Stimulated activated naive B cell treated with anti-CD40 and anti-IgM and Interleukin-4, amounts not matched to agents 10 μg/mL and 1 μg/mL and 100 μg/mL, for 72 hours (primary cell): ENCODE measurements around the gene RALGPS1.

Experiments used
- ATAC-seq, 2 donors: fragments of 150-1000 bp; cut with Tn5 transposase; replicated peaks; 2 replicates each; pipeline ENCODE4 v1.10.0; 2021; ENCODE audit warnings: moderate library complexity in 1 of 2
- DNase-seq: peaks from one replicate; pipeline ENCODE4 v3.0.0; 2021
- H3K27ac Mint-ChIP-seq: one replicate; pipeline ENCODE4 v1.8.0; 2022; ENCODE audit warnings: mild to moderate bottlenecking, mixed read lengths
- H3K27me3 Mint-ChIP-seq, 2 donors: one replicate each; pipeline ENCODE4 v1.8.0; 2022; ENCODE audit warnings: mixed read lengths in 2 of 2
- H3K36me3 Mint-ChIP-seq, 2 donors: one replicate each; pipeline ENCODE4 v1.8.0; 2022; ENCODE audit warnings: mixed read lengths in 2 of 2, mild to moderate bottlenecking in 1 of 2
- H3K4me1 Mint-ChIP-seq, 2 donors: one replicate each; pipeline ENCODE4 v1.8.0; 2022; ENCODE audit warnings: mixed read lengths in 2 of 2, mild to moderate bottlenecking in 1 of 2
- H3K4me3 Mint-ChIP-seq, 2 donors: one replicate each; pipeline ENCODE4 v1.8.0; 2022; ENCODE audit warnings: mild to moderate bottlenecking in 2 of 2, mixed read lengths in 2 of 2, moderate library complexity in 1 of 2
- H3K9me3 Mint-ChIP-seq, 2 donors: one replicate each; pipeline ENCODE4 v1.8.0; 2022; ENCODE audit warnings: mixed read lengths in 2 of 2, mild to moderate bottlenecking in 1 of 2

RALGPS1 gene

DNA sequence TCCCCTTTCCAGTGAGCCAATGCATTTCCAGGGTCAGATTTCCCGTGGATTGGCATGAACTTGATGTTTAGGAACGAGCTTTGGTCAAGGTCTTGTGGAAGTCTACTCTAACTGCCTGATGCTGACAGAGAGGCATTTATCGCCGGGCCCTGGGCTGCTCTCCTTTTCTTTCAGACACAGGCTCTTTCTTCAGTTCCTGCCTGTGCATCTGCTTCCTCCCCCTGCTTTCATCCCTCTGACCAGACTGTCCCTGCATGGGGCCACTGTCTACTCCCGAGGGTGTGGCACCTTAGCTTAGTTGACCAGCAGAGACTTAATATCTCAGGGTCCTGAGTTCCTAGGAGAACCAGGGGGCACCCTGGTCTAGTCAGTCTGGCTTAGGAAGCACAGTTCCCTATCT is 41.2 kb downstream of the RALGPS1 start:
- DNase-seq (no peak), ATAC-seq (no peak)
- no peaks in the 10 kb centered on the region for H3K9me3 Mint-ChIP-seq
- H3K4me1 Mint-ChIP-seq, result peaks cover 0 to 8% of the 10 kb centered on the region in 2 donors
- peaks cover 0 to 1% of the 10 kb centered on the region in 2 donors for H3K36me3 Mint-ChIP-seq
- H3K27me3 Mint-ChIP-seq, result no peaks in the 10 kb centered on the region
- no peak overlapping the region for H3K27ac Mint-ChIP-seq
- no peak overlapping the region for H3K4me3 Mint-ChIP-seq

DNA sequence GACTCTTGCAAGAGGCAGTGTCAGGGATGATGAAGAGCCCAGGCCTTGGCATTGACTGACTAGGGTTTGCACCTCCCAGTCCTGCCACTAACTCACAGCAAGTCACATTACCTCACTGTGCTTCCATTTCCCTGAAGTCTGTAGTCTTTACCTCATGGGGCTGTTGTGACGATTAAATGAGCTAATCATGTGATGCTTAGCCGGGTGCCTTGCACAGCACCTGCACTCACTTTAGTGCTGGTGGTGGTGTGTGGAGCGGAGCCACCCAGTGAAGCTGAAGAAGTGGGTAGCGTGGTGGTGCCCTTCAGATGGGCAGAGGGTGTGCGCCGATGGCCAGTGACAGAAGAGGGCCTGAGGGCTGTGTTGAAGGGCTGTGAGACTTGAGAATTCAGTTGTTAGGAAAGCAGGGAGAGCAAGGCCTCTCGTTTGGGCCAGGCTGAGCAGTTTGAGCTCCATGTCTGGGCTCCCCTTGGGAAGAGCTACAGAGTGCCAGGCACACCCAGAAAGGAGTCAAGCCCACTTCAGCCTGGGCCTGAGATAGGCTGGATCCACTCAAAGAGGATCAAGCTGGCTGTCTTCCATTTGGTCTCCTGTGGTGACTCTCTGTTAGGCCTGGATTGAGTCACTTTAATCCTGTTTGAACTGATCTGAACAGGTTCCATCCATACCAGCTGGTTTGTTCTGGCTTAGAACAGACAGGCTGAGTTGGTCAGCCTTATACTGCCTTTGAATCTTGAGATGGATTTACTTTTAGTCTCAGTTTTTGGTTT is 42.5 kb downstream of the RALGPS1 start:
- H3K36me3 Mint-ChIP-seq, result peaks cover 0 to 1% of the 10 kb centered on the region in 2 donors

GRCh38 chr9:126957687-126958053 is 43.1 kb downstream of the RALGPS1 start:
- H3K27me3 Mint-ChIP-seq, result no peaks in the 10 kb centered on the region
- no peaks in the 10 kb centered on the region for H3K9me3 Mint-ChIP-seq
- H3K4me3 Mint-ChIP-seq, result no peak overlapping the region
- DNase-seq (no peak), ATAC-seq (no peak)
- no peak overlapping the region for H3K27ac Mint-ChIP-seq
- peaks cover 0 to 8% of the 10 kb centered on the region in 2 donors for H3K4me1 Mint-ChIP-seq
- H3K36me3 Mint-ChIP-seq, result no peaks in the 10 kb centered on the region

More for the DNA sequence above, 42.5 kb downstream of the RALGPS1 start:
- no peaks in the 10 kb centered on the region for H3K9me3 Mint-ChIP-seq
- no peaks in the 10 kb centered on the region for H3K27me3 Mint-ChIP-seq
- H3K27ac Mint-ChIP-seq, result peak overlapping the region; percentile 63
- peaks cover 0 to 8% of the 10 kb centered on the region in 2 donors for H3K4me1 Mint-ChIP-seq
- no peak for ATAC-seq
- no peak for DNase-seq
- no peak overlapping the region for H3K4me3 Mint-ChIP-seq

- no peak overlapping the region for H3K4me3 Mint-ChIP-seq
- H3K27ac Mint-ChIP-seq, result no peak overlapping the region
- H3K36me3 Mint-ChIP-seq, result no peaks in the 10 kb centered on the region
- H3K9me3 Mint-ChIP-seq, result no peaks in the 10 kb centered on the region
- peaks cover 0 to 8% of the 10 kb centered on the region in 2 donors for H3K4me1 Mint-ChIP-seq
- no peak for ATAC-seq
- no peak for DNase-seq
- no peaks in the 10 kb centered on the region for H3K27me3 Mint-ChIP-seq
Measured at GRCh38 chr9:126959336-126959735, 44.8 kb downstream of the RALGPS1 start.

GRCh38 chr9:126959917-126960316 is 45.3 kb downstream of the RALGPS1 start:
- no peaks in the 10 kb centered on the region for H3K36me3 Mint-ChIP-seq
- DNase-seq (no peak), ATAC-seq (no peak)
- no peak overlapping the region for H3K4me3 Mint-ChIP-seq
- no peak overlapping the region for H3K27ac Mint-ChIP-seq
- H3K4me1 Mint-ChIP-seq, result peaks cover 0 to 8% of the 10 kb centered on the region in 2 donors
- H3K9me3 Mint-ChIP-seq, result no peaks in the 10 kb centered on the region
- no peaks in the 10 kb centered on the region for H3K27me3 Mint-ChIP-seq

- DNase-seq (no peak), ATAC-seq (no peak)
- no peak overlapping the region for H3K27ac Mint-ChIP-seq
- no peaks in the 10 kb centered on the region for H3K27me3 Mint-ChIP-seq
- peaks cover 0 to 4% of the 10 kb centered on the region in 2 donors for H3K36me3 Mint-ChIP-seq
- H3K4me3 Mint-ChIP-seq, result no peak overlapping the region
- peaks cover 0 to 4% of the 10 kb centered on the region in 2 donors for H3K4me1 Mint-ChIP-seq
- H3K9me3 Mint-ChIP-seq, result no peaks in the 10 kb centered on the region
Measured at GRCh38 chr9:126962336-126962735, 47.8 kb downstream of the RALGPS1 start.

GRCh38 chr9:126965077-126965476 is 50.5 kb downstream of the RALGPS1 start:
- no peaks in the 10 kb centered on the region for H3K9me3 Mint-ChIP-seq
- H3K27me3 Mint-ChIP-seq, result no peaks in the 10 kb centered on the region
- H3K27ac Mint-ChIP-seq, result no peak overlapping the region
- no peak overlapping the region for H3K4me3 Mint-ChIP-seq
- DNase-seq (no peak), ATAC-seq (no peak)
- H3K36me3 Mint-ChIP-seq, result peaks cover 0 to 4% of the 10 kb centered on the region in 2 donors
- H3K4me1 Mint-ChIP-seq, result no peaks in the 10 kb centered on the region

GRCh38 chr9:126965541-126966428 is 51.2 kb downstream of the RALGPS1 start:
- H3K36me3 Mint-ChIP-seq, result peaks cover 0 to 4% of the 10 kb centered on the region in 2 donors
- H3K4me3 Mint-ChIP-seq, result no peak overlapping the region
- ATAC-seq (peak; percentile 77 to 79), DNase-seq (peak; percentile 24)
- H3K9me3 Mint-ChIP-seq, result no peaks in the 10 kb centered on the region
- no peaks in the 10 kb centered on the region for H3K27me3 Mint-ChIP-seq
- no peaks in the 10 kb centered on the region for H3K4me1 Mint-ChIP-seq
- no peak overlapping the region for H3K27ac Mint-ChIP-seq

- H3K27me3 Mint-ChIP-seq, result no peaks in the 10 kb centered on the region
Measured at GRCh38 chr9:126971261-126971660, 56.7 kb downstream of the RALGPS1 start.

DNA sequence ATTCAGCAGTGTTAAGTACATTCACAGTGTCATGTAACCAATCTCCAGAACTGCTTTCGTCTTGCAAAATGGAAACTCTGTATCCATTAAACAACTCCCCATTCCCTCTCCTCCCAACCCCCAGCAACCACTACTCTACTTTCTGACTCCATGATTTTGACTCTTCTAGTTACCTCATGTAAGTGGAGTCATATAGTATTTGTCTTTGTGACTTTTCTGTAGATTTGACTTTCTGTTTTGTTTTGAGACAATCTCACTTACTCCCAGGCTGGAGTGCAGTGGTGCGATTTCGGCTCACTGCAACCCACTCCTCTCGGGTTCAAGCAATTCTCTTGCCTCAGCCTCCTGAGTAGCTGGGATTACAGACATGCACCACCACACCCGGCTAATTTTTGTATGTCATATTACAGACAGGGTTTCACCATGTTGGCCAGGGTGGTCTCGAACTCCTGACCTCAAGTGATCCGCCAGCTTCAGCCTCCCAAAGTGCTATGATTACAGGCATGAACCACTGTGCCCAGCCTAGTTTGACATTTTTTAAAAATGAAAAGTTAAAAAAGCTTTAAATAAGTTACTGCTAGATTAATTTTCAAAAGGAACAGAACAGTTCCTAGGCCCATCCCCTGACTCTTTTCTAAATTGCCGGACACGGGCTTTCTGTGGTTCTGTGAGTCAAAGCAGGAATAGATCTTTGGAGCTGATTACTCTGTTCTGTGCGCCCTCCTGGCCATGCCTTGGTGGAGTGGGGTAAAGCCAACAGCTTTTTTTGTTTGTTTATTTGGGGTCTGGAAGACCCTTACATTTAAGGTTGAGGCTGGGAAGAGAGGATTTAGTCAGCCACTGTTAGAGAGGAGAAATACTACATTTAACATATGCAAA is 59.3 kb downstream of the RALGPS1 start:
- Mint-ChIP-seq H3K36me3 (peaks cover 8 to 19% of the 10 kb centered on the region in 2 donors), H3K9me3 (no peaks in the 10 kb centered on the region), H3K27me3 (no peaks in the 10 kb centered on the region), H3K27ac (no peak overlapping the region), H3K4me3 (no peak overlapping the region), H3K4me1 (no peaks in the 10 kb centered on the region)
- no peak for DNase-seq
- ATAC-seq, result no peak

More at GRCh38 chr9:126971261-126971660, 56.7 kb downstream of the RALGPS1 start:
- Mint-ChIP-seq H3K4me1 (no peaks in the 10 kb centered on the region), H3K36me3 (peaks cover 2 to 5% of the 10 kb centered on the region in 2 donors), H3K4me3 (no peak overlapping the region), H3K9me3 (no peaks in the 10 kb centered on the region), H3K27ac (no peak overlapping the region)
- DNase-seq (no peak), ATAC-seq (no peak)

DNA sequence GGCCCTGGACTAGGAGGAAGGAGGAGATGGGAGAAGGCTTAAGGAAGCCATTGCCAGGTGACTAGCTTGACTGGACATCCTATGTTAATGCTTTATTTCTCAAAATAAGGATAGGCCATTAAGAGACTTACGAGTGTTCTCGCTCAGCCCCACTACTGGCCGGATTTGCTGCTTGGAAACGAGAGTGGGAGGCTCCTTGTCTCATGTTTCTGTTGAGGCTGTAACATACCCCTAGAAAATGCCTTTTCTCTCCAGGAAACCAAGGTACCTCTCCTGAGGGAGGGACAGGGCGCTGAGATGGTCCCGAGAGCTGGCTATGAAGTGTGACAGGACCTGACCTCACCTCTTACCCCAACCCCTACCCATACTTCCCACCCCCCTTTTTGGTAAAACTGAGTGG is 60.0 kb downstream of the RALGPS1 start:
- H3K9me3 Mint-ChIP-seq, result no peaks in the 10 kb centered on the region
- ATAC-seq (no peak), DNase-seq (no peak)
- peaks cover 8 to 20% of the 10 kb centered on the region in 2 donors for H3K36me3 Mint-ChIP-seq
- no peak overlapping the region for H3K4me3 Mint-ChIP-seq
- no peaks in the 10 kb centered on the region for H3K4me1 Mint-ChIP-seq
- no peak overlapping the region for H3K27ac Mint-ChIP-seq
- H3K27me3 Mint-ChIP-seq, result no peaks in the 10 kb centered on the region

DNA sequence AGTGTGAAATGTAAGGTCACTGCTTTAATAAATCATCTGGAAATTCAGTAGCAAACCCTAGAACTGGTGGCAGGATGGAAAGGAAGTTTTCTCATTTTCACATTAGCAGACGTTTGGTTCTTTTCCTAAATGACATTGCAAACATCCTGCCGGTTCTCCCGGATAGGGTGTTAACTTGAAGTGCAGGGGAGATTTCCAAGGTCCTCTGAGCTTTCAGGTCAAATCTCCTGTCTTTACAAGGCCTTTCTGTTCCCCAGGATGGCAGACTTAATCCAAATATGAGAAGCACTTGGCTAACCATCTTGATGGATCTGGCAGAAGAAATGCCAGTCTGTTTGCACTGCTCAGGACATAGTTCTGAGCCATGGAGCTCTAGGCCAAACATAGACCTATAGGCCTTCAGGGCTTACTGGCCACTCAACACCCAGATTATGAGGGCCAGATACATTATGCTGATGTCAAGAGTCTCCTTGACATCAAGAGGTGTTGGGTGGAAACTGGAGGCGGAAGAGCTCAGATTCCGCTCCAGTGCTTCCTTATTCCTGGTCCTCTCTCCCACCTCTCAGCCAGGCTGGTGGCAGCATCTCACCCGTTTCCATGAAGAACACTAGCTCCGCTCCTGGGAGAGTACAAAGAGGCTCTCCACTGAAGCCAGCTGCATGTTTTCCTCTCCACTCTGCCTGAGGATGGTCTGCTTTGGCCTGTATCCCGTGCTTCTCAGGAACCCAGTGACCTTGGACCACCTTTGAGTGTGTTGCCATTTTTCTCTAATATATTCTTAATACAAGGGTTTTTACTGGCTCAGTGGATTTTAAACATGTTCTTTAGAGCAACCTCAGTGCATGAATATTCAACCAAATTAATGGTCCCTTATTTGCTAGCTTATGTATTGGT is 61.0 kb downstream of the RALGPS1 start:
- Mint-ChIP-seq H3K4me3 (no peak overlapping the region), H3K9me3 (no peaks in the 10 kb centered on the region), H3K27me3 (no peaks in the 10 kb centered on the region), H3K36me3 (peaks cover 8 to 20% of the 10 kb centered on the region in 2 donors), H3K27ac (no peak overlapping the region), H3K4me1 (no peaks in the 10 kb centered on the region)
- no peak for DNase-seq
- no peak for ATAC-seq

DNA sequence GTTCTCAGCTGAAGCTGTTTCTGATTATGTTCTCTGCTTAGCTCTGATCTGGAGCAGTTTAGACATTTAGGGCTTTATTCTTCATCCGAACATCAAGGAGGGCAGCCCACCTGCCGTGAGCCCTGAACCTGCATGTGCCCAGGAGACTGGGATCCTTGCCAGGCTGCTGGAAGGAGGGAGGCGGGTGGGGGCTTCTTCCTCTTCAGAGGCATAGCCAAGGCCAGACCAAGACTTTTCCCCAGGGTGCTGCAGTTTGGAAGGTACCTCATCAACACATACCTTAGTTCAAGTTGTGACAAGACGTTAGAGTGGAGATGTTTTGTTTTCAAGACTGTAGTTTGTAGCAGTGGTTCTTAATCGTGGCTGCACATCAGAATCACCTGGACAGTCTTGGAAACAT is 64.9 kb downstream of the RALGPS1 start:
- H3K4me3 Mint-ChIP-seq, result no peak overlapping the region
- H3K27me3 Mint-ChIP-seq, result no peaks in the 10 kb centered on the region
- H3K36me3 Mint-ChIP-seq, result peaks cover 15 to 22% of the 10 kb centered on the region in 2 donors
- no peak for ATAC-seq
- H3K9me3 Mint-ChIP-seq, result peaks cover 4 to 10% of the 10 kb centered on the region in 2 donors
- H3K4me1 Mint-ChIP-seq, result peaks cover 7 to 11% of the 10 kb centered on the region in 2 donors
- no peak overlapping the region for H3K27ac Mint-ChIP-seq
- no peak for DNase-seq
